Astrocyte (in vitro differentiated cells and primary cell): ENCODE results near the gene ABHD16A. TPM values are rescaled to one million over a fixed set of nuclear protein-coding genes. Genes with fewer than 3 reads are reported as not detected.
A peak's percentile ranks its signal among the peaks of the same experiment; 100 is the strongest.

Experiments
- DNase-seq: peaks from one replicate; pipeline ENCODE4 v3.0.0-alpha.2; 2010; ENCODE audit warnings: low read depth
- FAIRE-seq: peaks from 2 replicates; lab custom pipeline; 2011; peaks lifted over from hg19 to GRCh38; lab: Jason Lieb, UNC
- H2AFZ ChIP-seq: 2 replicates; pipeline ENCODE4 v1.6.0; 2012; ENCODE audit warnings: low read depth, low read length, inconsistent platforms
- H3K27ac ChIP-seq: 2 replicates; pipeline ENCODE4 v1.5.1; 2011; ENCODE audit warnings: low read depth, low read length, inconsistent platforms
- H3K27me3 ChIP-seq: 2 replicates; pipeline ENCODE4 v1.6.0; 2011; ENCODE audit warnings: low read length, inconsistent platforms; ENCODE audit not compliant: insufficient read depth
- H3K36me3 ChIP-seq: 2 replicates; pipeline ENCODE4 v1.5.1; 2011; ENCODE audit warnings: low read length, inconsistent platforms; ENCODE audit not compliant: insufficient read depth
- H3K4me1 ChIP-seq: 2 replicates; pipeline ENCODE4 v1.5.1; 2011; ENCODE audit warnings: low read length, inconsistent platforms; ENCODE audit not compliant: insufficient read depth
- H3K4me2 ChIP-seq: 2 replicates; pipeline ENCODE4 v1.6.0; 2012; ENCODE audit warnings: low read length, inconsistent platforms
- H3K4me3 ChIP-seq: 2 replicates; pipeline ENCODE4 v1.5.1; 2011; ENCODE audit warnings: low read depth, mild to moderate bottlenecking, low read length, inconsistent platforms; ENCODE audit not compliant: insufficient read depth
- H3K79me2 ChIP-seq: 2 replicates; pipeline ENCODE4 v1.6.0; 2012; ENCODE audit warnings: mild to moderate bottlenecking, low read length, inconsistent platforms; ENCODE audit not compliant: insufficient read depth
- H3K9ac ChIP-seq: 2 replicates; pipeline ENCODE4 v1.6.0; 2012; ENCODE audit warnings: mild to moderate bottlenecking, low read length, inconsistent platforms
- H3K9me3 ChIP-seq: 2 replicates; pipeline ENCODE4 v1.5.1; 2012; ENCODE audit warnings: low read depth, mild to moderate bottlenecking, low read length, inconsistent platforms; ENCODE audit not compliant: insufficient read depth
- H4K20me1 ChIP-seq: 2 replicates; pipeline ENCODE4 v1.6.0; 2012; ENCODE audit warnings: low read length, inconsistent platforms; ENCODE audit not compliant: insufficient read depth
- H3K27ac Mint-ChIP-seq: one replicate; pipeline ENCODE4 v1.8.0; 2021; ENCODE audit warnings: mild to moderate bottlenecking, mixed read lengths; ENCODE audit not compliant: unreplicated experiment
- H3K27me3 Mint-ChIP-seq: one replicate; pipeline ENCODE4 v1.8.0; 2021; ENCODE audit warnings: low read depth, mixed read lengths; ENCODE audit not compliant: unreplicated experiment
- H3K36me3 Mint-ChIP-seq: one replicate; pipeline ENCODE4 v1.8.0; 2021; ENCODE audit warnings: low read depth, mixed read lengths; ENCODE audit not compliant: unreplicated experiment
- H3K4me1 Mint-ChIP-seq: one replicate; pipeline ENCODE4 v1.8.0; 2021; ENCODE audit warnings: low read depth, mixed read lengths; ENCODE audit not compliant: unreplicated experiment
- H3K4me3 Mint-ChIP-seq: one replicate; pipeline ENCODE4 v1.8.0; 2021; ENCODE audit warnings: mild to moderate bottlenecking, moderate library complexity, mixed read lengths; ENCODE audit not compliant: unreplicated experiment
- H3K9me3 Mint-ChIP-seq: one replicate; pipeline ENCODE4 v1.8.0; 2021; ENCODE audit warnings: mild to moderate bottlenecking, mixed read lengths; ENCODE audit not compliant: unreplicated experiment
- EZH2 ChIP-seq: IDR thresholded peaks from 2 replicates; pipeline ENCODE4 v1.6.1; 2012; ENCODE audit warnings: mild to moderate bottlenecking, low read length, inconsistent platforms; ENCODE audit not compliant: insufficient read depth
- total RNA-seq: library from RNA; stranded (reverse); gene quantifications from 2 replicates; pipeline ENCODE4 v1.2.1, GENCODE V29; 2021
- TF ChIP-seq, protein P1 (sequence below): IDR thresholded peaks from 2 replicates; pipeline ENCODE4 v1.5.1; 2011; ENCODE audit warnings: low read depth, mild to moderate bottlenecking, inconsistent platforms, low read length, moderate library complexity; ENCODE audit not compliant: insufficient read depth

Gene ABHD16A
- total RNA-seq, 1 donor from 2014 or later, result 38.3 TPM

DNA sequence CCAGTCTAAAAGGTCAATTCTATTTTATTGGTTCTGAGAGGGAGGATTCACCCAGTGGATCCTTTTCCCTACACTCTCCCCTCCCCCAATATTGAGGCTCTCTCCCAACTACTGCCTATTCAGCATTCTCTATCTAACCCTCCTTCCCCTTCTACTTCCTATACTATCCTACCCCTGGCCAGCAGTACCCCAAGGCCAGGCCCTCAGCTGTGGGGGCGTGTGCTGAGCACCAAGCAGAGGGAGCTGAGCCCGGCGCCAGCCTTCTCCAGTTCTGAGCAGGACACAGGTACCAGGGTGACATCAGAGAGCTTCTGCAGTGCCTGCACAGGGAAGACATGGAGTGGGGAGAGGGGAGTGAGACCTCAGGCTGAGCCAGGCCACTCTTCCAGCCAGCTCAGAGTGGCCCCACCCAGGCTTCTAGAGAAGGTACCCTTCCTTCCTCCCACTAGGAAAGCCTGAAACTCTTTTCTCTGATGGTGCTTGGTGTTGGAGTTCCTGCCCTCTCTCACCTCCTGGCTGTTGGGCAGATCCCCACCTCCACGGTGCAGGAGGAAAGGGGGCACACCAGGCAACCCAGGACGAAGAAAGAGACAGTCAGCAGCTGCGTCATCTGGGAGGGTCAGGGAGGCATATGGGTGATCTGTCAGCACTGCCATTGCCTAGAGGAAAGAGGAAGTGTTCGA lies 24.1 kb upstream of the ABHD16A start:
- Mint-ChIP-seq H3K36me3 (peaks cover 22% of the 10 kb centered on the region), H3K27ac (no peak overlapping the region), H3K27me3 (no peaks in the 10 kb centered on the region), H3K4me3 (peak overlapping the region; percentile 52), H3K4me1 (peaks cover 13% of the 10 kb centered on the region), H3K9me3 (no peaks in the 10 kb centered on the region)
- Histone ChIP-seq H3K36me3 (peaks cover 21% of the 10 kb centered on the region), H3K27ac (no peak overlapping the region), H3K9me3 (no peaks in the 10 kb centered on the region), H2AFZ (no peak overlapping the region), H3K4me2 (no peak overlapping the region), H3K4me1 (peaks cover 14% of the 10 kb centered on the region), H3K9ac (no peak overlapping the region), H3K4me3 (no peak overlapping the region), H4K20me1 (peaks cover 36% of the 10 kb centered on the region), H3K27me3 (no peaks in the 10 kb centered on the region), H3K79me2 (peaks cover 15% of the 10 kb centered on the region)
- FAIRE-seq, result no peak
- TF ChIP-seq, protein P1, sequence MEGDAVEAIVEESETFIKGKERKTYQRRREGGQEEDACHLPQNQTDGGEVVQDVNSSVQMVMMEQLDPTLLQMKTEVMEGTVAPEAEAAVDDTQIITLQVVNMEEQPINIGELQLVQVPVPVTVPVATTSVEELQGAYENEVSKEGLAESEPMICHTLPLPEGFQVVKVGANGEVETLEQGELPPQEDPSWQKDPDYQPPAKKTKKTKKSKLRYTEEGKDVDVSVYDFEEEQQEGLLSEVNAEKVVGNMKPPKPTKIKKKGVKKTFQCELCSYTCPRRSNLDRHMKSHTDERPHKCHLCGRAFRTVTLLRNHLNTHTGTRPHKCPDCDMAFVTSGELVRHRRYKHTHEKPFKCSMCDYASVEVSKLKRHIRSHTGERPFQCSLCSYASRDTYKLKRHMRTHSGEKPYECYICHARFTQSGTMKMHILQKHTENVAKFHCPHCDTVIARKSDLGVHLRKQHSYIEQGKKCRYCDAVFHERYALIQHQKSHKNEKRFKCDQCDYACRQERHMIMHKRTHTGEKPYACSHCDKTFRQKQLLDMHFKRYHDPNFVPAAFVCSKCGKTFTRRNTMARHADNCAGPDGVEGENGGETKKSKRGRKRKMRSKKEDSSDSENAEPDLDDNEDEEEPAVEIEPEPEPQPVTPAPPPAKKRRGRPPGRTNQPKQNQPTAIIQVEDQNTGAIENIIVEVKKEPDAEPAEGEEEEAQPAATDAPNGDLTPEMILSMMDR, result no peak
- TF ChIP-seq EZH2, result no peak
- DNase-seq, result no peak

DNA sequence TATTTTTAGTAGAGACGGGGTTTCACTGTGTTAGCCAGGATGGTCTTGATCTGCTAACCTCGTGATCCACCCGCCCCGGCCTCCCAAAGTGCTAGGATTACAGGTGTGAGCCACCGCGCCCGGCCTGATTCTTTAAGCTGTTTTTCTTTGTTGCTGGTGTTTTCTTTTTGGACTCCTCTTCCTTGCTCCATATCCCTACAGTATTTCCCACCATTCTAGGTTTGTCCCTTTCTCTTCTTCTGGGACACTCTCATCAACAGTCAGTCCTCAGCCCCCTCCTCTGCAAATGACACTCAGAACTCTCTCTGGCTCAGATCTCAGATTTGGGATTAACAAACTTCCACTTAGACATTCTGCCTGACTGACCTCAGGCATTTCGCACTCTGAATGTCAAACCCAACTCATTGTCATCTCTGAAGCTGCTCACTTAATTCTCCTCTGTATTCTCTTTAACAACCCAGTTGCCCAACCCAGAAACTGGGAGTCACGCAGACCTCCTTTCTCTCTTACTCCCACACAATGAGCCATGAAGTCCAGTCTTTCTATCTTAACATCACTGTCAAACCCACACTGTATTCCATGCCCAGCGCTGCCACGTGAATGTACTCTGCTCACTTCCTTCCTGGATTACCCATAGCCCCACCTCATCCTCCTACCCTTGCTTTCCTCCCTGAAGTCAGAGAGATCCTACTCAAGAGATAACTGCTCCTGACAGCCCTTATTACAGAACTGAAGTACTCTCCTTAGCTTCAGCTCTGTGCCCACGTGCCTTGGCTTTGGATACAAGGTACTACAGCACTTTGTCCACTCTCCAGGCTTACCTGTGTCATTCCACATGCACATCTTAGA lies 22.6 kb upstream of the ABHD16A start:
- H3K4me2 ChIP-seq, result no peak overlapping the region
- FAIRE-seq (no peak), DNase-seq (no peak)
- no peak for TF ChIP-seq EZH2
- TF ChIP-seq, protein P1, result no peak
- peaks cover 5% of the 10 kb centered on the region for H3K4me1 Mint-ChIP-seq
- peak overlapping the region; percentile 2 for H3K4me3 Mint-ChIP-seq
- peaks cover 13% of the 10 kb centered on the region for H3K4me1 ChIP-seq
- no peak overlapping the region for H2AFZ ChIP-seq
- H3K36me3 Mint-ChIP-seq, result peaks cover 23% of the 10 kb centered on the region
- H3K27me3 Mint-ChIP-seq, result peaks cover 8% of the 10 kb centered on the region
- H3K36me3 ChIP-seq, result peaks cover 7% of the 10 kb centered on the region
- peaks cover 26% of the 10 kb centered on the region for H4K20me1 ChIP-seq
- no peaks in the 10 kb centered on the region for H3K27me3 ChIP-seq
- H3K9me3 Mint-ChIP-seq, result peaks cover 3% of the 10 kb centered on the region
- H3K27ac ChIP-seq, result no peak overlapping the region
- H3K9ac ChIP-seq, result no peak overlapping the region
- no peak overlapping the region for H3K4me3 ChIP-seq
- H3K27ac Mint-ChIP-seq, result no peak overlapping the region
- peaks cover 12% of the 10 kb centered on the region for H3K79me2 ChIP-seq
- no peaks in the 10 kb centered on the region for H3K9me3 ChIP-seq
